Mesendoderm (in vitro differentiated cells): ENCODE data around the gene EN2.

Experiments
- DNase-seq: peaks from one replicate; pipeline ENCODE4 v3.0.0; 2013
- H2AK5ac ChIP-seq: 2 replicates; pipeline ENCODE4 v1.6.1; 2013; ENCODE audit warnings: low read length, inconsistent platforms
- H2BK120ac ChIP-seq: 2 replicates; pipeline ENCODE4 v1.6.1; 2013; ENCODE audit warnings: low read depth, mild to moderate bottlenecking, low read length, moderate library complexity, mixed read lengths
- H2BK15ac ChIP-seq: replicated peaks from 2 replicates; pipeline ENCODE4 v1.6.1; 2013; ENCODE audit warnings: low read depth, mild to moderate bottlenecking, moderate library complexity
- H2BK5ac ChIP-seq: 2 replicates; pipeline ENCODE4 v1.6.1; 2013; ENCODE audit warnings: low read length, inconsistent platforms
- H3K18ac ChIP-seq: 2 replicates; pipeline ENCODE4 v1.6.1; 2013; ENCODE audit warnings: mild to moderate bottlenecking, low read length, mixed read lengths
- H3K23ac ChIP-seq: one replicate; pipeline ENCODE4 v1.6.1; 2013; ENCODE audit warnings: low read length
- H3K27ac ChIP-seq: 2 replicates; pipeline ENCODE4 v1.5.1; 2013; ENCODE audit warnings: low read depth, mild to moderate bottlenecking, inconsistent platforms, low read length, moderate library complexity
- H3K27me3 ChIP-seq: 2 replicates; pipeline ENCODE4 v1.6.1; 2013; ENCODE audit warnings: low read length, control low read depth, mild to moderate bottlenecking, inconsistent platforms; ENCODE audit not compliant: insufficient read depth, poor library complexity
- H3K36me3 ChIP-seq: 2 replicates; pipeline ENCODE4 v1.6.1; 2013; ENCODE audit warnings: low read length, inconsistent platforms; ENCODE audit not compliant: control insufficient read depth, insufficient read depth
- H3K4ac ChIP-seq: one replicate; pipeline ENCODE4 v1.6.1; 2013; ENCODE audit warnings: low read depth, mild to moderate bottlenecking, low read length, moderate library complexity
- H3K4me1 ChIP-seq: 2 replicates; pipeline ENCODE4 v1.6.1; 2013; ENCODE audit warnings: low read depth, low read length, inconsistent platforms; ENCODE audit not compliant: control insufficient read depth
- H3K4me2 ChIP-seq: 2 replicates; pipeline ENCODE4 v1.6.1; 2013; ENCODE audit warnings: low read length
- H3K4me3 ChIP-seq: 2 replicates; pipeline ENCODE4 v1.5.1; 2013; ENCODE audit warnings: mild to moderate bottlenecking, low read length
- H3K56ac ChIP-seq: one replicate; pipeline ENCODE4 v1.6.1; 2013; ENCODE audit warnings: low read length
- H3K79me1 ChIP-seq: 2 replicates; pipeline ENCODE4 v1.6.1; 2013; ENCODE audit warnings: low read length, inconsistent platforms
- H3K79me2 ChIP-seq: 2 replicates; pipeline ENCODE4 v1.6.1; 2013; ENCODE audit warnings: mild to moderate bottlenecking, low read length; ENCODE audit not compliant: control insufficient read depth, insufficient read depth
- H3K9ac ChIP-seq: 2 replicates; pipeline ENCODE4 v1.6.1; 2013; ENCODE audit warnings: low read length, inconsistent platforms
- H4K5ac ChIP-seq: one replicate; pipeline ENCODE4 v1.6.1; 2013; ENCODE audit warnings: low read length
- H4K8ac ChIP-seq: one replicate; pipeline ENCODE4 v1.6.1; 2013; ENCODE audit warnings: low read depth, mild to moderate bottlenecking, control low read depth, low read length, moderate library complexity
- WGBS: extraction: QIAGEN DNeasy Blood & Tissue Kit; methylation state at CpG from one replicate; pipeline ENCODE4 v1.1.7; 2013; ENCODE audit warnings: low lambda C conversion rate, missing lambda C conversion rate; ENCODE audit not compliant: insufficient coverage; ENCODE audit errors: extremely low coverage; 5-methylcytosine and 5-hydroxymethylcytosine counted together

EN2 gene

DNA sequence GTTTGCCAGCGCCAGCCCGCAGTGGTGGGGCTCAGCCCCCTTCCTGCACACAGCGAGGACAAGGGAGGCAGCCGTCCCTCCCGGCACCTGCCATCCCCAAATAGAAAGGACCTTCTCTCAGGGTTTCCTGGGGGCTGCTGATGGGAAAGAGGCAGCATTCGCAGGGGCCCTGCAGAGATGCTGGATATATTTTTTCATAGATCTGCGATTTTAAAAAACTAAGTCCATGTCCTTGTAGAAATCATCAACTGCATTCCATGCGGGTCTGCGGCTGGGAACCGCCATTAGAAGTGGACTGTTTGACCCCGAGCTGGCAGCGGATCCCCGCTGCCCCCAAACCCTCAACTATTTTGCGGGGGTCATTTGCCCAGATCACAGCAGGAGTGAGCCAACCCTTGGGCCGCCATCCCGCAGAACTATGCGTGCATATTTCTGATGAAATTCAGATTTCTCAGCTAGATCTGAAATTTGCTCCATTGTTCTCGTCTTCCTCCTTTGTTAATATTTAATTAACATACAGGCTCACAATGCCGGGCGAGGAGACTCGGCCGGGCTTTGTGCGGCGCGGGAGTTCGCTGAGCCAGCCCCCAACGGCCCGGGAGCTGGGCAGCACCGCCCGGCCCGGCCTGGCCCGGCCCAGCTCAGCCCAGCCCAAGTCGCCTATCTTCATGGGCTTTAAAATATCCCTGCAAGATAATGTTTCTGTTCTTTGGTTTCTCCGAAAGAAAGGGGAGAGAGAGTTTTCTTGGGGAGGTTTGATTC, 2.0 kb downstream of the EN2 start:
- Histone ChIP-seq H3K23ac (no peak overlapping the region), H3K79me1 (no peaks in the 10 kb centered on the region), H3K4me3 (no peak overlapping the region), H3K18ac (no peak overlapping the region), H2BK120ac (no peak overlapping the region), H3K79me2 (no peaks in the 10 kb centered on the region), H4K8ac (no peak overlapping the region), H3K27ac (no peak overlapping the region), H3K4me2 (no peak overlapping the region), H2AK5ac (no peak overlapping the region), H2BK15ac (no peak overlapping the region), H3K36me3 (no peaks in the 10 kb centered on the region), H3K4me1 (no peaks in the 10 kb centered on the region), H3K27me3 (peaks cover 84% of the 10 kb centered on the region), H3K9ac (no peak overlapping the region), H3K56ac (no peak overlapping the region), H3K4ac (no peak overlapping the region), H4K5ac (no peak overlapping the region), H2BK5ac (no peak overlapping the region)
- DNase-seq: no peak
- WGBS: no CpG with 5 or more reads among the region's 34 CpGs

DNA sequence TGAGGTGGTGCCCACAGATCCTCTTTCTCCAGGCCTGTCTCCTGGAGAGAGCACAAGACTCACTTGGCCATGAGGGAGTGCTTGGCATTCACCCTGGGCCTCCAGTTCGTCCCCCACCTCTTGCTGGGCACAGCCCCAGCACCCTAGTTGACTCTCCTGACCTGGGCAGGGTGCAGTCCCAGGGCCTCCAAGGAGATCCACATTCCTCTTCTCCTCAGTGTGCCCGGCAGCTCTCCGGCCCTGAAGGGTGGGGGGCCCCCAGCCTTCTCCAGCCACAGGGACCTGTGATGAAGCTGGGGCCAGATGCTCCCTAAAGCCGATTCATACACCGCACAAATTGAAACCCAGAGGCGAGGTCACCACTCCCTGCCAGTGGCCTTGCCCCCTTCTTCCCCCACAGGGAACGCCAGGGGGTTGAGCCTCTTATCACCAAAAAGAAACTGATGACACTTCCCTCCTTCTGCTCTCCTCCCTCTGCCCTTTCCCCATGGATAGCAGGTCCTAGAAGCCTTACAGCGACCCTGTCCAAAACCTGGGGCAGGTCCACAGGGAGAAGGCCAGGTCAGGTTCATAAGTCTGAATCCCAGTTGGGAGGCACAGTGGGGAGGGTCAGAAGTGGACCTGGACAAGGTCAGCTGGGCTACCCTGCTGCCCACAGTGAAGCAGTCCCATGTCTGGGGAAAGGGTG, 3.1 kb downstream of the EN2 start:
- Histone ChIP-seq H3K18ac (no peak overlapping the region), H3K23ac (no peak overlapping the region), H3K4me1 (no peaks in the 10 kb centered on the region), H3K79me2 (no peaks in the 10 kb centered on the region), H3K36me3 (no peaks in the 10 kb centered on the region), H3K27ac (no peak overlapping the region), H4K5ac (no peak overlapping the region), H3K4ac (no peak overlapping the region), H3K56ac (no peak overlapping the region), H3K27me3 (peaks cover 84% of the 10 kb centered on the region), H3K4me3 (no peak overlapping the region), H2BK120ac (no peak overlapping the region), H3K9ac (no peak overlapping the region), H3K4me2 (no peak overlapping the region), H4K8ac (no peak overlapping the region), H3K79me1 (no peaks in the 10 kb centered on the region), H2BK15ac (no peak overlapping the region), H2AK5ac (no peak overlapping the region), H2BK5ac (no peak overlapping the region)
- DNase-seq: no peak
- no CpG with 5 or more reads among the region's 8 CpGs for WGBS

DNA sequence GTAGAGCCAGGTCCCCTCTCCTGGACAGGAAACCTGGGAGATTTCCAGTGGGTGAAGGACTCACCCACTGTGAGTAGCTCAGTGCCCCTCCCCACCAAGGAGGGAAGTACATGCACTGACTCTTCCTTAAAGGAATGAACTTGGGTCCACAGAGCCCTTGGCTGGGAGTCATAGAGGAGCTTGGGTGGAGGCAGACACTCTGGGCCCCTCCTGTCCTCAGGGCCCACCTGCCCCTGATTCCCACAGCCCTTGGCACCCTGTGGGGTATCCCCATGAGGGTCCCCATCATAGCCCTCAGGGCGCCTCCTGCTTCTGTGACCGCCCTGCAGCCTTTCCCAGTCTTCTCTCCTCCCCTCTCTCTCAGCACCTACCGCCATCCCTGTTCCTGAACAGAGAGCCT, 3.7 kb downstream of the EN2 start:
- Histone ChIP-seq H3K9ac (no peak overlapping the region), H3K23ac (no peak overlapping the region), H2BK5ac (no peak overlapping the region), H2AK5ac (no peak overlapping the region), H4K8ac (no peak overlapping the region), H3K4me2 (no peak overlapping the region), H3K4me3 (no peak overlapping the region), H3K18ac (no peak overlapping the region), H3K27ac (no peak overlapping the region), H2BK120ac (no peak overlapping the region), H3K56ac (no peak overlapping the region), H3K79me2 (no peaks in the 10 kb centered on the region), H3K79me1 (no peaks in the 10 kb centered on the region), H4K5ac (no peak overlapping the region), H3K4ac (no peak overlapping the region), H3K36me3 (no peaks in the 10 kb centered on the region), H3K27me3 (peaks cover 83% of the 10 kb centered on the region), H3K4me1 (no peaks in the 10 kb centered on the region), H2BK15ac (no peak overlapping the region)
- no peak for DNase-seq
- no CpG with 5 or more reads among the region's 3 CpGs for WGBS

DNA sequence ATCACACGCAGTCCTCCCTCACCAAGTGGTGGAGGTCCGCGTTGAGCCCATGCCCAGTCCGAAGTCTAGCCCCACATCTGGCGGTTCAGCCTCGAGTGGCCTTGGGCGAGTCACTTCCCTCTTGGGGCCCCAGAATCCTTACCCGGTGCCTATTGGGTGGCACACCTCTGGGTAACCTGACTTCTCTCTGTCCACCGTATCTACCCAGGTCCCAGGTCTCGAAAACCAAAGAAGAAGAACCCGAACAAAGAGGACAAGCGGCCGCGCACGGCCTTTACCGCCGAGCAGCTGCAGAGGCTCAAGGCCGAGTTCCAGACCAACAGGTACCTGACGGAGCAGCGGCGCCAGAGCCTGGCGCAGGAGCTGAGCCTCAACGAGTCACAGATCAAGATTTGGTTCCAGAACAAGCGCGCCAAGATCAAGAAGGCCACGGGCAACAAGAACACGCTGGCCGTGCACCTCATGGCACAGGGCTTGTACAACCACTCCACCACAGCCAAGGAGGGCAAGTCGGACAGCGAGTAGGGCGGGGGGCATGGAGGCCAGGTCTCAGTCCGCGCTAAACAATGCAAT, 4.3 kb downstream of the EN2 start:
- H3K18ac ChIP-seq: no peak overlapping the region
- H3K27me3 ChIP-seq: peaks cover 80% of the 10 kb centered on the region
- no peak overlapping the region for H2BK15ac ChIP-seq
- H3K4ac ChIP-seq: no peak overlapping the region
- no peak overlapping the region for H4K5ac ChIP-seq
- H3K79me2 ChIP-seq: no peaks in the 10 kb centered on the region
- no CpG with 5 or more reads among the region's 33 CpGs for WGBS
- H2AK5ac ChIP-seq: no peak overlapping the region
- H3K4me2 ChIP-seq: no peak overlapping the region
- no peak for DNase-seq
- no peak overlapping the region for H4K8ac ChIP-seq
- no peaks in the 10 kb centered on the region for H3K36me3 ChIP-seq
- H3K27ac ChIP-seq: no peak overlapping the region
- H3K56ac ChIP-seq: no peak overlapping the region
- no peaks in the 10 kb centered on the region for H3K4me1 ChIP-seq
- no peak overlapping the region for H3K23ac ChIP-seq
- H3K79me1 ChIP-seq: no peaks in the 10 kb centered on the region
- H3K9ac ChIP-seq: no peak overlapping the region
- H3K4me3 ChIP-seq: no peak overlapping the region
- no peak overlapping the region for H2BK120ac ChIP-seq
- no peak overlapping the region for H2BK5ac ChIP-seq

DNA sequence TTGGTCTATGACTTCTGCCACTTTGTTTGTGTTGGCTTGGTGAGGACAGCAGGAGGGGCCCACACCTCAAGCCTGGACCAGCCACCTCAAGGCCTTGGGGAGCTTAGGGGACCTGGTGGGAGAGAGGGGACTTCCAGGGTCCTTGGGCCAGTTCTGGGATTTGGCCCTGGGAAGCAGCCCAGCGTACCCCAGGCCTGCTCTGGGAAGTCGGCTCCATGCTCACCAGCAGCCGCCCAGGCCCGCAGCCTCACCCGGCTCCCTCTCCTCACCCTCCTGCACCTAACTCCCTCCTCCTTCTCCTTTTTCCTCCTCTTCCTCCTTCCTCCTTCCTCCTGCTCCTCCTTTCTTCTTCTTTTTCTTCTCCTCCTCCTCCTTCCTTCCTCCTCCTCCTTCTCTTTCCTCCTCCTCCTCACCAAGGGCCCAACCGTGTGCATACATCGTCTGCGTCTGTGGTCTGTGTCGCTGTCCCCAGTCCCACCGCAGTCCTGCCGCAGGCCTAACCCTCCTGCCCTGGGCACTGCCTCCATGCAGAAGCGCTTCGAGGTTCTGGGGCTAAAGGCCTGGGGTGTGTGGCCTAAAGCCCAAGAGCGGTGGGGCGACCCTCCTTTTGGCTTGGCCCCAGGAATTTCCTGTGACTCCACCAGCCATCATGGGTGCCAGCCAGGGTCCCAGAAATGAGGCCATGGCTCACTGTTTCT, 5.3 kb downstream of the EN2 start:
- no peak overlapping the region for H2AK5ac ChIP-seq
- no peak overlapping the region for H2BK15ac ChIP-seq
- H2BK120ac ChIP-seq: no peak overlapping the region
- H3K4me3 ChIP-seq: no peak overlapping the region
- H2BK5ac ChIP-seq: no peak overlapping the region
- H3K4me1 ChIP-seq: no peaks in the 10 kb centered on the region
- WGBS: no CpG with 5 or more reads among the region's 15 CpGs
- no peak overlapping the region for H4K8ac ChIP-seq
- H3K56ac ChIP-seq: no peak overlapping the region
- no peak overlapping the region for H3K4ac ChIP-seq
- H3K79me1 ChIP-seq: no peaks in the 10 kb centered on the region
- no peak for DNase-seq
- H3K18ac ChIP-seq: no peak overlapping the region
- H3K9ac ChIP-seq: no peak overlapping the region
- no peak overlapping the region for H3K23ac ChIP-seq
- no peak overlapping the region for H3K4me2 ChIP-seq
- no peak overlapping the region for H4K5ac ChIP-seq
- H3K27me3 ChIP-seq: peaks cover 81% of the 10 kb centered on the region
- no peaks in the 10 kb centered on the region for H3K79me2 ChIP-seq
- H3K27ac ChIP-seq: no peak overlapping the region
- H3K36me3 ChIP-seq: no peaks in the 10 kb centered on the region
